OCI-LY7 (cell line): ENCODE data around the gene RBBP8. TPM values are rescaled to one million over a fixed set of nuclear protein-coding genes. Genes with fewer than 3 reads are reported as not detected.

Source experiments
- BruUV-seq: library from RNA; stranded (reverse); fragments of 400-500 nt; replicated peaks from 2 replicates; lab custom pipeline; 2021; lab: Mats Ljungman, UMichigan
- CTCF ChIA-PET: fragments of 300-600 bp; sonication (Branson Sonifier 250); formaldehyde crosslinking; loops from one replicate; lab custom pipeline; 2022; ENCODE audit warnings: antibody characterized with exemption; ENCODE audit not compliant: unreplicated experiment; lab: Charles Lee
- POLR2A ChIA-PET: fragments of 300-600 bp; sonication (Branson Sonifier 250); formaldehyde crosslinking; loops from one replicate; lab custom pipeline; 2022; ENCODE audit warnings: antibody characterized with exemption; lab: Charles Lee
- DNase-seq: peaks from one replicate; pipeline ENCODE4 v3.0.0-alpha.2; 2015; ENCODE audit warnings: low spot score
- H2AFZ ChIP-seq: fragments of 200-600 bp; sonication (generic), shearing (Covaris generic); 2 replicates; pipeline ENCODE4 v1.6.1; 2014; ENCODE audit warnings: mild to moderate bottlenecking, antibody characterized with exemption, low read length, moderate library complexity
- H3K27ac ChIP-seq: fragments of 200-600 bp; sonication (generic); 2 replicates; pipeline ENCODE4 v1.5.1; 2014; ENCODE audit warnings: mixed run types, low read depth, mild to moderate bottlenecking, moderate library complexity, low read length, inconsistent platforms; ENCODE audit not compliant: poor library complexity, severe bottlenecking
- H3K36me3 ChIP-seq: fragments of 200-600 bp; sonication (generic); 2 replicates; pipeline ENCODE4 v1.6.1; 2014; ENCODE audit warnings: mild to moderate bottlenecking, antibody characterized with exemption, low read length, moderate library complexity, mixed read lengths; ENCODE audit not compliant: insufficient read depth
- H3K4me1 ChIP-seq: fragments of 200-600 bp; sonication (generic); 2 replicates; pipeline ENCODE4 v1.5.1; 2014; ENCODE audit warnings: mild to moderate bottlenecking, low read length; ENCODE audit not compliant: insufficient read depth, poor library complexity, severe bottlenecking
- H3K4me2 ChIP-seq: fragments of 200-600 bp; sonication (generic); 2 replicates; pipeline ENCODE4 v1.6.1; 2014; ENCODE audit warnings: mild to moderate bottlenecking, low read length
- H3K4me3 ChIP-seq: fragments of 200-600 bp; sonication (generic); 2 replicates; pipeline ENCODE4 v1.5.1; 2014; ENCODE audit warnings: mild to moderate bottlenecking, low read depth, low read length; ENCODE audit not compliant: poor library complexity, severe bottlenecking
- H3K79me2 ChIP-seq: fragments of 200-600 bp; sonication (generic); 2 replicates; pipeline ENCODE4 v1.6.1; 2016; ENCODE audit warnings: low read depth, mild to moderate bottlenecking, low read length, moderate library complexity, mixed read lengths; ENCODE audit not compliant: insufficient read depth
- H3K9me2 ChIP-seq: fragments of 200-600 bp; sonication (generic); 2 replicates; pipeline ENCODE4 v1.6.1; 2016; ENCODE audit warnings: mild to moderate bottlenecking, low read length, mixed read lengths; ENCODE audit not compliant: insufficient read depth
- H3K9me3 ChIP-seq: fragments of 200-600 bp; sonication (generic); 2 replicates; pipeline ENCODE4 v1.6.1; 2014; ENCODE audit warnings: mild to moderate bottlenecking, mixed run types, low read length, mixed read lengths
- H4K20me1 ChIP-seq: fragments of 200-600 bp; sonication (generic); 2 replicates; pipeline ENCODE4 v1.6.1; 2014; ENCODE audit warnings: mild to moderate bottlenecking, antibody characterized with exemption, low read length, moderate library complexity, mixed read lengths; ENCODE audit not compliant: insufficient read depth
- EZH2phosphoT487 ChIP-seq: fragments of 200-600 bp; sonication (generic); IDR thresholded peaks from 2 replicates; pipeline ENCODE4 v1.6.1; 2018; ENCODE audit warnings: low read depth, borderline replicate concordance, mild to moderate bottlenecking, mixed run types, antibody characterized with exemption, low read length, moderate library complexity, mixed read lengths
- intact Hi-C: fragments of 100-400 bp; cut with micrococcal nuclease; formaldehyde crosslinking; loops from one replicate; pipeline ENCODE4 v1.10.0; 2022; ENCODE audit not compliant: unreplicated experiment
- total RNA-seq, 2 experiments: library from RNA; depleted of rRNA in 1 of 2; stranded (reverse); fragments of >200 nt in 1 of 2; shearing (Covaris generic) in 1 of 2; gene quantifications; 2 replicates each; pipeline ENCODE4 v1.2.3, GENCODE V29; 2014 to 2022
- TF ChIP-seq, protein P1 (sequence below): fragments of 200-600 bp; sonication (generic); conservative IDR thresholded peaks from 2 replicates; pipeline ENCODE4 v1.5.1; 2014; ENCODE audit warnings: mild to moderate bottlenecking, antibody characterized with exemption, low read length, moderate library complexity, mixed read lengths

Gene RBBP8
- total RNA-seq, 2 experiments from 2014 or later = 51.0 to 86.0 TPM

DNA sequence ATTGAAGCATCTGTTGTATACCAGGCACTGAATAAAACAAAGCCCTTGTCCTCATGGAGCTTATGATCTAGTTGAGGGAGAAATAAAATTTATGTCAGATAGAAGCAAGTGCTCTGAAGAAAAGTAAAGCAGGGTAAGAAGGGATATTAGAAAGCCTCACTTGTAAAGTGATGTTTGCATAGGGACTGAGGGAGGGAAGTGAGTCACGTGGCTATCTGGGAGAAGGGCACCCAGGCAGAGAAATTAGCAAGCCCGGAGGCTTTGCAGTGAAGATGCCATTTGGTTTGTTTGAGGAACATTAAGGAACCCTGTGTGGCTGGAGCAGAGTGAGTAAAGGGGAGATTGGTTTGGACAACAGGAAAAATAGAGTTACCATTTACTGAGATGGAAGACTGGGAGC is 52.1 kb downstream of the RBBP8 start:
- Histone ChIP-seq H3K4me1 (peaks cover 6% of the 10 kb centered on the region), H3K27ac (no peak overlapping the region), H3K36me3 (peaks cover 92% of the 10 kb centered on the region), H3K4me2 (no peak overlapping the region), H2AFZ (no peak overlapping the region), H3K9me3 (no peaks in the 10 kb centered on the region), H3K79me2 (no peaks in the 10 kb centered on the region), H4K20me1 (0 out of 2 replicates have a peak, but pooled peaks cover 5% of the 10 kb centered on the region), H3K4me3 (no peak overlapping the region), H3K9me2 (no peaks in the 10 kb centered on the region)
- ChIA-PET CTCF (no interaction called here), POLR2A (interaction anchor here (1.0 to 1.2 kb wide), 2 partner anchors 16 to 46 kb away, joined by 4 to 8 read pairs; no protein-coding TSS in a partner anchor)
- DNase-seq = no peak
- intact Hi-C loops = loop anchor here (5.0 kb wide), 1 partner anchor 37 kb away; no protein-coding TSS in a partner anchor
- BruUV-seq = no TSS peak
- TF ChIP-seq, protein P1, sequence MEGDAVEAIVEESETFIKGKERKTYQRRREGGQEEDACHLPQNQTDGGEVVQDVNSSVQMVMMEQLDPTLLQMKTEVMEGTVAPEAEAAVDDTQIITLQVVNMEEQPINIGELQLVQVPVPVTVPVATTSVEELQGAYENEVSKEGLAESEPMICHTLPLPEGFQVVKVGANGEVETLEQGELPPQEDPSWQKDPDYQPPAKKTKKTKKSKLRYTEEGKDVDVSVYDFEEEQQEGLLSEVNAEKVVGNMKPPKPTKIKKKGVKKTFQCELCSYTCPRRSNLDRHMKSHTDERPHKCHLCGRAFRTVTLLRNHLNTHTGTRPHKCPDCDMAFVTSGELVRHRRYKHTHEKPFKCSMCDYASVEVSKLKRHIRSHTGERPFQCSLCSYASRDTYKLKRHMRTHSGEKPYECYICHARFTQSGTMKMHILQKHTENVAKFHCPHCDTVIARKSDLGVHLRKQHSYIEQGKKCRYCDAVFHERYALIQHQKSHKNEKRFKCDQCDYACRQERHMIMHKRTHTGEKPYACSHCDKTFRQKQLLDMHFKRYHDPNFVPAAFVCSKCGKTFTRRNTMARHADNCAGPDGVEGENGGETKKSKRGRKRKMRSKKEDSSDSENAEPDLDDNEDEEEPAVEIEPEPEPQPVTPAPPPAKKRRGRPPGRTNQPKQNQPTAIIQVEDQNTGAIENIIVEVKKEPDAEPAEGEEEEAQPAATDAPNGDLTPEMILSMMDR = no peak
- TF ChIP-seq EZH2phosphoT487 = no peak

DNA sequence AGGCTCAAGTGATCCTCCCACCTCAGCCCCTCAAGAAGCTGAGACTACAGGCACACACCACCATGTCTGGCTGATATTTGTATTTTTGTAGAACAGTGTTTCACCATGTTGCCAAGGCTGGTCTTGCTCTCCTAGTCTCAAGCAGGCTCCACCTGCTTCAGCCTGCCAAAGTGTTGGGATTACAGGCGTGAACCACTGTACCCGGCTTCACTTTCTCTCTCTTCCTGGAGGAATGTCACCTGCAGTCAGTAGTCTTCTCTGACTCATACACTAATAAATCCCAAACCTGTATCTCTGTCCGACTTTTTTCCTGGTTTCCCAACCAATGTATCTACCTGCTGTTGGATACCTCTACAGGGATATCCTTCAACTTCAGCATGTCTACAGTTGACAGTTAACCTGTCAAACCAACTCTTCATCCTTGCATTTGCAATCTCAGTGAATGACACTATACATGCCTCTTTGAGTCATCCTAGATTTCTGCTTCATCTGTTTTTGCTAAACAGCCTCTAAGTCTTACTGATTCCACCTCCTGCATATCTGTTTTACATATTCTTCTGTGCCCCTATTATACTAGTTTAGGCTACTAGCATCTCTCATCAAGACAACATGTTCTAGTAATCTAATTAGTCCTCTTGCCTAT is 54.5 kb downstream of the RBBP8 start:
- Histone ChIP-seq H3K4me2 (no peak overlapping the region), H3K4me3 (no peak overlapping the region), H3K36me3 (peaks cover 96% of the 10 kb centered on the region), H3K9me3 (no peaks in the 10 kb centered on the region), H3K9me2 (no peaks in the 10 kb centered on the region), H4K20me1 (0 out of 2 replicates have a peak, but pooled peaks cover 4% of the 10 kb centered on the region), H3K79me2 (no peaks in the 10 kb centered on the region), H2AFZ (no peak overlapping the region), H3K4me1 (no peaks in the 10 kb centered on the region), H3K27ac (no peak overlapping the region)
- POLR2A ChIA-PET = no interaction called here
- intact Hi-C loops = loop anchor here (5.0 kb wide), 1 partner anchor 35 kb away; no protein-coding TSS in a partner anchor
- TF ChIP-seq, protein P1 = no peak
- no peak for TF ChIP-seq EZH2phosphoT487
- no peak for DNase-seq
- CTCF ChIA-PET = interaction anchor here (0.6 kb wide), 1 partner anchor 54 kb away, joined by 3 read pairs; the partner anchor contains the start of gene RBBP8
- no TSS peak for BruUV-seq

DNA sequence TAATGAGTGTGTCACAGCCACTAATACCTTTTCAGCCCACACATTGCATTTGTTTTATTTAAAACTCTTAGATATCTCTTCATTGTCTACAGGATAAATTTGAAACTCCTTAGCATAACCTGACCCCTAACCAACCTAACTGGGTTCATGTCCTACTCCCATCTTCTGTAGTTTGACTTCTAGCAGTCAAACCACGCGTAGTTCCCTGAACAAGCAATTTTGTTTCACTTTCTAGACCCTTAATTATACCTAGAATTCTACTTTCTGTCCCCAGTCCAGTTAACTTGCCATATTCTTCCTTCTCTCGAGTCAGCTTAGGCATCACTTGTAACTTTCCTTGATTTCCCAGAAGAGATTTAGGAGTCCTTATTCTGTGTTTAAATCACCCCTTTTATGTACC is 55.1 kb downstream of the RBBP8 start:
- Histone ChIP-seq H3K79me2 (no peaks in the 10 kb centered on the region), H3K9me2 (no peaks in the 10 kb centered on the region), H3K9me3 (no peaks in the 10 kb centered on the region), H3K4me3 (no peak overlapping the region), H3K27ac (no peak overlapping the region), H4K20me1 (no peaks in the 10 kb centered on the region), H3K4me1 (no peaks in the 10 kb centered on the region), H3K4me2 (no peak overlapping the region), H2AFZ (no peak overlapping the region), H3K36me3 (peaks cover 96% of the 10 kb centered on the region)
- TF ChIP-seq, protein P1 = no peak
- TF ChIP-seq EZH2phosphoT487 = no peak
- POLR2A ChIA-PET = no interaction called here
- no peak for DNase-seq
- CTCF ChIA-PET = no interaction called here
- intact Hi-C loops = loop anchor here (5.0 kb wide), 1 partner anchor 34 kb away; no protein-coding TSS in a partner anchor
- no TSS peak for BruUV-seq
